GM19463 (cell line): Measurements from ENCODE around the gene TOB1.

ENCODE experiments used
- ATAC-seq: cut with Tn5 transposase; IDR thresholded peaks from one replicate; pipeline ENCODE4 v1.9.1; 2021; ENCODE audit warnings: mild to moderate bottlenecking, moderate library complexity; ENCODE audit not compliant: unreplicated experiment

TOB1 gene

DNA sequence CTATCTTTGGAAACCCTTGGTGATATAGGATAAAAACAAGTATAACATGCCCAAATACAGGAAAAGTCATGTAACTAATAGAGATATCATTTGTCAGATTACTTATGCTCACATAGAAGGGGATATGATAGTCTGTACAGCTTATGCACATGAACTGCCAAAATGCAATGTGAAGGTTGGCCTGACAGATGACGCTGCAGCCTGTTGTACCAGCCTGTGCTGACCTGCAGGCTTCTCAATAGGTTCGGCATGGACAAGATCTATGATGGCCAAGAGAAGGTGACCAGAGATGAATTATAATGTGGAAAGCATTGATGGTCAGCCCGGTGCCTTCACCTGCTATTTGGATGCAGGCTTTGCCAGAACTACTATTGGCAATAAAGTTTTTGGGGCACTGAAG is 18.1 kb downstream of the TOB1 start:
- no peak for ATAC-seq

DNA sequence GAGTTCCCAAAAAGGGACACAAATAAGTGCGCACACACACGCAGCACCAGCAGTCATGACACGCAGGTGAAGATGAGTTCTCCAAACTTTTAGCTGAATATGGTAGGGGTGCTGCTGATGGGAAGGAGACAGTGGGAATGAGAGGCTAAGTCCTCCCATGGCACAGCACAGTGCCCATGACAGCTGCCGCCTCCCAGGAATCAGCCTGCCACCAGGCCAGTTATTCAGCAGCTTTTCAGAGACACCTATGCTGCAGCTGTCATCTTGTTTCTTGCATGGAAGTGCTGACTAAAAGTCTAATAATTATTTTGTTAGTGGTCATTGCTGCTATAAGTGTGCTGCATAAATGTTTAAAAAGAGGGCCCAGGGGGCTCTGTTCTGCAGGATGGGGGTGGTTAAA is 18.6 kb downstream of the TOB1 start:
- ATAC-seq, result no peak

DNA sequence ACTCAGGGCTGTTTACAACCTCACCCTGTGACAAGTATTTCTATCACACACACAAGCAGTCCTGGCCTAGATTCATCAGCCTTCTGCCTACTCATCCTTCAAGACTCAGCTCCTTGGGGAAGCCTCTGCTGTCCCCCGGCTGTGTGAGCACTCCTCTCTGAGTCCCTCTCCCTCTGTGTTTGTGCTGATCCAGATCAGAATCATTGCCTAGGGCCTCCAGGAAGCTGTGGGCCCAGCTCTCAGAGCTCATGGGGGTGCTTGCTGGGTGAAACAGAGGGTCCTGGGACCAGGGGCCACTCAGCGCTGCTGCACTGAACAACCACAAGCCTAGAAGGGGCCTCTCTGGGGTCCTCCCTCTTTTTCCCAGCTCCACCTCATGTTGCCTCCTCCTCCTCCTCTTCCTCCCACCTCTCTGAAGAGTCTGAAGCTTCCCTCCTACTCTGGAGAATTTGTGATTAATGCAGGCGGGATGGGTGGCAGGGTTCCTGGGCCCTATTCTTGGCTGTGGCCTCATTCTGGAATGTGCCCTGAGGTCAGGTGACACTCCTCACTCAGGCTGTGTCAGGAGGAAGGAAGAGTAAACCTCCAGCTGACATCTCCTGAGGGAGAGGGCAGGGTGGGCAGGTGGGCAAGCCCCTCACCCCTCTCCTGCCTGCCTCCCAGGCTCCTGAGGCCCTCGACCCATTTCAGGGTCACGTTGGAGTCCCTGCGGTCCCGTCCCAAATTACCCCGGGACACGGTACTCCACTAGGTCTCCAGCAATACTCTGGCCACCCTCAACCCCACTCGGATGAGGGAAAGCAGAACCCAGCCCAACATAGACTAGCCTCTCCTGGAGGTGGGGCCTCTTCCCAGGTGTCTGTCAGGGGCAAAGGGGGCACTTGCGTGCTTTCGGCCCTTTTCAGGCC is 20.7 kb downstream of the TOB1 start:
- no peak for ATAC-seq

DNA sequence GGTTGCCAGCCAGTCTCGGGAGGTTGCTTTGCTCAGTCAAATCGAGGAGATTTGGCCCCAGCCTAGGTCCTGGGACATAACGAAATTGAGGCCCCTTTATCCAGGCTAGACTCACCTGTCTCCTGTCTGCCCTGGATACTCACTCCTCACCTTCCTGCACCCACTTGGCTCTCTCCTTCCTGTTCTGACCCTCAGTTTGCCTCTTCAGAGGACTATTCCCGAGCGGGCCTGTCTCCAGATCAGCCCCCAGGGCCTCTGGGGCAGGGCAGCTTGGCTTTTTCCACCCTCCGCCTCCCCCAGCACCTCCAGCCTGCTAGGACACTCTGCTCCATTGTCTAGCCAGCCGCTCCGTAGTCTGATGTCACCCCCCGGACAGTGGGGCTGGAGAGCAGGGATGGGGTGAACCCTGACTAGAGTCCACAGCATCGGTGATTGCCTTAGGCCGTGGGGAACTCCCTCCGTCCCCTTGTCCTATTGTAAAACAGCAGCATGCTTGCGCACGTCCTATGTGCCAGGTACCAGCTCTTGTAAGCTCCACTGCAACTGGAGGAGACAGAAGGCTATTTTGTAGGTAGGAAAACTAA is 21.9 kb downstream of the TOB1 start:
- ATAC-seq, result no peak

DNA sequence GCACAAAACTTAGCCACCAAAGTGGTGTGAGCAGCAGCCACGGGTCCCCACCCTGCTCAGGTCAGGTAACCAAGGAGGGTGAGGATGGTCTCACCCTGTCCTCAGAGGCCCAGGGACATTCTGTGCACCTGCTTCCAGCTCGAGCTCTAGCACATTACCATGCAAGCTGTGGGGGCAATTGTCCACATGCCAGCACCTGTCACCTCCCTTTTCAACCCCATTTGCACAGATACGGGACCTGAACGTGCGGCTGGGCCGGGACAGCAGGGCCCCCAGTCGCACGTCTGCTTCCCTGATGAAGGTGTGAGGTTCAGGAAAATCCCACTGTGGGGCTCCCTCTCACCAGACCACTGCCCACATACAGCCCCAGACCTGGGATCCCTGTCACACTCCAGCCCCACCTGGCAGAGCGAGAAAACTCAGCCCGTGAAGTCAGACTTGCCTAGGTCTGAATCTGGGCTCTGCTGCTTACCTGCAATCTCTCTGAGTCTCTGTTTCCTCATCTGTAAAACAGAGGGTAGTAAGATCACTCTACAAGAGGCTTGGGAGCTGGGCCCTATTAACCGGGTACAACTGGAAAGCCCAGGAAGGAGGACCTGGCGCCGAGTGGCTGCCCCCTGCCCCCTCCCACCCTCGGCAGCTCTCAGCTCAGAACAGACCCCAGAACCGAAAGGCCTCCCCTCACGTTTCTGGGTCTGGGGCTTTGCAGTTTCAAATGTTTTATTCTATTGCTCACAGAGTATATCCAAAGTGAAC is 22.8 kb downstream of the TOB1 start:
- ATAC-seq, result no peak

DNA sequence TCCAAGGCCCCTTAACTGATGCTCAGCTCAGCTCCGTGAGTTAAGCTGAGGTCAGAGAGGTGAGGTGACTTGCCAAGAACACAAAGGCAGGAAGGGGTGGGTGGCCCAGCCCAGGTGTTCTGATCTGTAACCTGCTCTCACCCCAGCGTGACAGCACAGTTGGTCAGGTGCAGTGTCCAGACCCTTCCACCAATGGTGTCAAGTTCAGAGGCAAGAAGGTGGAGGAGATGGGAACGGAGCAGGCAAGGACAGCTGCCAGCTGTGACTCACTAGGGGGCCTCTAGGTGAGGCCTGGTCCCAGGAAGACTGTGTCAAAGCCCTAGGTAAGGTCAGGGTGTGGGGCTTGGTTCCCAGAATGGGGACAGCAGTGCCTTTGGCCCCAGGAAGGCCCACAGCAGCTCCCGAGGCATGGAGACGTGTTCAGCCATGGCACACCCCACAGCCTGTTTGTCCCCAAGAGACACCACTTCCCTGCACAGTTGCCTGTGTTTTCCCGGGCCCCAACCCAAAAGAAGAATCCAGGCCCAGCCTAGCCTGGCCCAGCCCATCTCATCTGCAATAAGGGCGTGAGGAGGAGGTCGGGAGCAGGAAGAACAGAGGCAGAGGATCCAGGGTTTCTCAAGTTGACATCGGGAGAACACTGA is 23.5 kb downstream of the TOB1 start:
- ATAC-seq, result no peak

DNA sequence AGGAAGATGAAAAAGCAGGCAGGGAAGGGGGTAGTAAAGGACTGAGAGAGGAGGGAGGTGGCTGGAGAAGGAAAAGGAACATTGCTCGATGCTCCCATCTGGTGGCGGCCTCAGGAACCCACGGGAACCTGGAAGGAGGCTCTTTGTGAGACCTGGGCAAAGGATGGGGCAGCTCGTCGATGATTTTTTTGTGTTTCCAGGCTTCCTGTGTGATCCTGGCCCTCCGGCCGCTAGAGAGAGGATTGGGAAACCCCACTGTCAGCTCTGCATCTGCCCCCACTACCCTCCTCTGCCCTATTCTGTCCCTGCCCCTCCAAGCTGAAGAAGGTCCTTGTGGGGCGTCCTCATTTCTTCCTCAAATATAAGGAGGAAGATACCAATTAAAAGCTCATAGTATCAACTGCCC is 24.2 kb downstream of the TOB1 start:
- ATAC-seq, result no peak

DNA sequence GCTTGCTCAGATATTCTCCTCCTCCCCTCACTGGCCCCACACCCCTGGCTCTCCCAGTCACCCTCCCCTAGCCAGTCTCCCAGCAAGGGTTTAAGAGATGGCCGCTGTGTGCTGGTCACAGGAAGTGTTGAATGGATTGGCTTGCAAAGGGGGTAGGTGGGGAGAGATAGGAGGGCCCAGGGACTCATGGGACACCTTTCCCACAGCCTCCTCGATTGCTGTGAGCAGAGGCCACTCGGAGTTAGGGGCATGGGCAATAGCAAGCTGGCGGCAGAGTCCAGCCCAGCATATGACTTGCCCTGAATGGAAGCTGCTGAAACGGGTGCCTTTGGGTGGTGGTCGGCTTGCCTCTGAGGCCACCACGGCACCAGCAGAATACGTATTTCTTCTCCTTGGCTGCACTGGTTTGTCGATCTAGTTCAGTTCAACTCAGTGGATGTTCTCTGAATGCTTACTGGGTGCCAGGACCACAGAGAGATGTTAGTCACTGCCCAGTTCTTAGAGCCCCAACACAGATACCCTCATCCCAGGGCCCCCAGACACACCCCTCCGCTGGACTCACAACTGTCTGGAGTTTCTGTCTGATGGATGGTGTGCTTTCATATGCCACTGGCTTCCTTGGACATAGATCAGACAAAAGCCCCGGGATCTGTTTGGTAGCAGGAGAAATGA is 24.7 kb downstream of the TOB1 start:
- no peak for ATAC-seq

DNA sequence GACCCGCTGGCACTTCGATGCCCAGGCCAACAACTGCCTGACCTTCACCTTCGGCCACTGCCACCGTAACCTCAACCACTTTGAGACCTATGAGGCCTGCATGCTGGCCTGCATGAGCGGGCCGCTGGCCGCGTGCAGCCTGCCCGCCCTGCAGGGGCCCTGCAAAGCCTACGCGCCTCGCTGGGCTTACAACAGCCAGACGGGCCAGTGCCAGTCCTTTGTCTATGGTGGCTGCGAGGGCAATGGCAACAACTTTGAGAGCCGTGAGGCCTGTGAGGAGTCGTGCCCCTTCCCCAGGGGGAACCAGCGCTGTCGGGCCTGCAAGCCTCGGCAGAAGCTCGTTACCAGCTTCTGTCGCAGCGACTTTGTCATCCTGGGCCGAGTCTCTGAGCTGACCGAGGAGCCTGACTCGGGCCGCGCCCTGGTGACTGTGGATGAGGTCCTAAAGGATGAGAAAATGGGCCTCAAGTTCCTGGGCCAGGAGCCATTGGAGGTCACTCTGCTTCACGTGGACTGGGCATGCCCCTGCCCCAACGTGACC is 25.8 kb downstream of the TOB1 start:
- no peak for ATAC-seq

DNA sequence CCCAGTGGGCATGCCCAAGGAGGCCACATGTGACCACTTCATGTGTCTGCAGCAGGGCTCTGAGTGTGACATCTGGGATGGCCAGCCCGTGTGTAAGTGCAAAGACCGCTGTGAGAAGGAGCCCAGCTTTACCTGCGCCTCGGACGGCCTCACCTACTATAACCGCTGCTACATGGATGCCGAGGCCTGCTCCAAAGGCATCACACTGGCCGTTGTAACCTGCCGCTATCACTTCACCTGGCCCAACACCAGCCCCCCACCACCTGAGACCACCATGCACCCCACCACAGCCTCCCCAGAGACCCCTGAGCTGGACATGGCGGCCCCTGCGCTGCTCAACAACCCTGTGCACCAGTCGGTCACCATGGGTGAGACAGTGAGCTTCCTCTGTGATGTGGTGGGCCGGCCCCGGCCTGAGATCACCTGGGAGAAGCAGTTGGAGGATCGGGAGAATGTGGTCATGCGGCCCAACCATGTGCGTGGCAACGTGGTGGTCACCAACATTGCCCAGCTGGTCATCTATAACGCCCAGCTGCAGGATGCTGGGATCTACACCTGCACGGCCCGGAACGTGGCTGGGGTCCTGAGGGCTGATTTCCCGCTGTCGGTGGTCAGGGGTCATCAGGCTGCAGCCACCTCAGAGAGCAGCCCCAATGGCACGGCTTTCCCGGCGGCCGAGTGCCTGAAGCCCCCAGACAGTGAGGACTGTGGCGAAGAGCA is 26.4 kb downstream of the TOB1 start:
- ATAC-seq, result no peak

DNA sequence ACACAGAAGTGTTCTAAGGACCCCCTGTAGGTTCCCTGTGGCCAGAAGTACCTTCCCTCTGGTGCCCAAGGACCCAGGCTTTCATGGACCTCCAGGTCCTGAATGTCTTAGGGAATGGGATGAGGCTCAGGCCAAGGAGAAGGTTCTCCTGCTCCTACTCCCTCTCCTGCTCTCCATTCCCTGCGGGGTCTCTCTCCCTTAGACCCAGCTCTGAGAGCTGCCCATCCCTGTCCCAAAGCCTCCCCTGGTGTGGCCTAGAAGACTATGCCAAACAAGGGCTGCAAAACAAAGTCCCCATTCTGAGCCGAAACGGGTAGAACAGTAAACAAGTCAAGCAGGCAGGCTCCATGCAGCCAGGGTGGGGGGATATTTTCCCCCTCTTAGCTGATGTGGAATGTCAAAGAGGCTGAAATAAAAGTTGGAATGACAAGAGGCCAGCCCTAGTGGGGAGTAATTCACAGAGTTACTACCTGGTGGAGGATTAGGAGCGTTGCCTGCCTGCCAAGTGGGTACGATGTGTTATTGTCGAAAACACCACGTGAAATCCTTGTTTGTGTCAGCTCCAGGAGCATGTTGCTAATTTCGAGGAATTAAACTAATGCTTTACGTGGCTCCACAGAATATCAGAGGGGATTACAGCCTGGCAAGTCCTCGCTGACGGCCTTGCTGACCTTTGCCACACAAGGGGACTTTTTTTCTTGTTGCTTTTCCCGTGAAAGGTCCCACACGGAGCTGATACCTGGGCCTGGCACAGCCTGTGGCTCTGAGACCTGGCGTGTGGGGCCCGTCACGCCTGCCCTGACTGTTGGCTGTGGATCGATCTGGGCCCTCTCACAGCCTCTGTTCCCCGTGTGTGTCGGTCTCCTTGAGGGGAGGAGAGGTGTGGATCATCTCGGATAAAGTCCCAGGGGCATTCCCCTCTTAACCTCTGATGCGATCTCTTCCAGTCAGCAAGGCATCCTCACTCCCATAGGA is 27.9 kb downstream of the TOB1 start:
- ATAC-seq, result no peak

DNA sequence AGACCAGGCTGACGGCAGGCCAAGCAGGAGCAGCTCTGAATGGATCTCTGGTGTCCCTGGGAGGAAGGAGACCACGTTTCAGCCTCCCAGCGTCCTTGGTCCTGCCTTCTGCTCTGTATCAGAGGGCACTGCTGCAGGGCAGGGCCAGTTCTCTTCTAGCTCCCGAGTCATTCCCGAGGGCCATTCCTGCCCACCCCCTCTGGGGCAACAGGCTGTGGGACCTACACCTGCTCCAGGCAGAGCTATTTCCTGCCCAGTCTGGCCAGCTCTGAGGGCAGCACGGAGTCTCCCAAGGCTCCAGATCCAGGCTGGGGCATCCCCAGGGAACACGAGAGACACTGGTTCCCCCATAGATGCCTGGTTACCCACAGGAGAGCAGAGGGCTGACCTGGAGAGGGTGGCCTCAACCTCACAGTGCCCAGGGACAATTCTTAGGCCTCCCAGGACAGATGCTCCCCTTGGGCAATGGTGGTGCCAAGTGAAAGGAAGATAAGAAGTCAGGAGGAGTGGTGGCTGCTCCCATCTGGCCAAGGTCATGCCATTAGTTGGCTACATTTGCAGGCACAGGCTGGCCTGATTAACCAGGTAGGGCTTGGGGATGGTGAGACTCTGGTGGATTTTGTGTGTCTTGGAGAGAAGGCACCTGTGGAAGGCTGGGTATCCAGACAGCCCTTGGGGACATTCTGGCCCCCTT is 28.7 kb downstream of the TOB1 start:
- ATAC-seq, result no peak

DNA sequence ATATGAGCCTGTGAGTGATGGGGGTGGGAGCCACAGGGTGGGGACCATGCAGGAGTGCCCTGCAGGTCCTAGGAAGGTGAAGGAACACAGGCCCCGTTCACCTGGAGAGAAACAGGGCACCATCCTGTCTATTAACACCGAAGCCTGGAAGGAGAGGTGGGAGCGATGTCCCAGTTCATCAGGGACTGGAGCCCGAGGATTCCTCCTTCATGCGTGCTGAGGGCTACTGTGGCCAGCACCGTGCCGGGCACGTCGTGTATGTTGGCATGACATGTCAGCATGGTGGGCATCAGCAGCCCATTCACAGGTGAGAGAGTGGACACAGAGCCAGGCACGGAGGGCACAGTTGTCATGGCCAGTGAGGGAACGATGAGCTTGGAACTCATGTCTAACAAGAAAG is 29.3 kb downstream of the TOB1 start:
- ATAC-seq, result no peak

DNA sequence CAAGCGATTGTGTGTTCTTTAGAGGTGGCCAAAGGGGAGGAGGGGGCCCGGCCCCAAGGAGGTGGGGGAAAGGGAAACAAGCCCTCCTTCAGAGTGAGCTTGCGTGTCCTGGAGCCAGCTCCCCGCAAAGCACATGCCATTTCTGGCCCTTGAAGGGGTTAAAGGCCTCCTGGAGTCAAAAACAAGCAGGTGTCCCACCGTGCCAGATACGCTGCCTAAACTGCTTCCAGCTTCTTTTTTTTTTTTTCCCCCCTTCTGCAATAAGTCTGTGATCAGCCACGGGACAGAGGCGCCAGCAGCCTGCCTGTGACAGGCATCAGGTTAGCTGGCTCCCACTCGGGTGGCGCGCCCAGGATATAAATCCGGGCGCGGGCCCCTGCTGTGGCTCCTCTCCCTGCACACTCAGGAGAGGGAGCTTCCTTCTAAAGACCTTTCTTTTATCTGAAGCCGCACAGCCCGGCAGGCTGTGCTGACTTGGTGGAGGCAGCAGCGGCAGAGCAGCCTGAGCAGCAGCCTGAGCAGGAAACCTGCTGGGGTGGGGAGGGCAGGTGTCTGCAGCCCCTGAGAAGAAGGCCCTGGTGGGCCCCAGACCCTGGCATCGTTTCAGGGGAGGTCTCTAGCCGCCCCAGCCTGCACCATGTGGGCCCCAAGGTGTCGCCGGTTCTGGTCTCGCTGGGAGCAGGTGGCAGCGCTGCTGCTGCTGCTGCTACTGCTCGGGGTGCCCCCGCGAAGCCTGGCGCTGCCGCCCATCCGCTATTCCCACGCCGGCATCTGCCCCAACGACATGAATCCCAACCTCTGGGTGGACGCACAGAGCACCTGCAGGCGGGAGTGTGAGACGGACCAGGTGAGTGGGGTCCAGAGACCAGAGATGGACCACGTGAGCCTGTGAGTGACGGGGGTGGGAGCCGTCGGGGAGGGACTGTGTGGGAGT is 30.6 kb downstream of the TOB1 start, which contains the start of gene WFIKKN2:
Gene WFIKKN2 (plus strand): TSS at position 286 of the 934 bp plus-strand sequence. CDS start 352 bp downstream, at position 638.
- ATAC-seq, result no peak

DNA sequence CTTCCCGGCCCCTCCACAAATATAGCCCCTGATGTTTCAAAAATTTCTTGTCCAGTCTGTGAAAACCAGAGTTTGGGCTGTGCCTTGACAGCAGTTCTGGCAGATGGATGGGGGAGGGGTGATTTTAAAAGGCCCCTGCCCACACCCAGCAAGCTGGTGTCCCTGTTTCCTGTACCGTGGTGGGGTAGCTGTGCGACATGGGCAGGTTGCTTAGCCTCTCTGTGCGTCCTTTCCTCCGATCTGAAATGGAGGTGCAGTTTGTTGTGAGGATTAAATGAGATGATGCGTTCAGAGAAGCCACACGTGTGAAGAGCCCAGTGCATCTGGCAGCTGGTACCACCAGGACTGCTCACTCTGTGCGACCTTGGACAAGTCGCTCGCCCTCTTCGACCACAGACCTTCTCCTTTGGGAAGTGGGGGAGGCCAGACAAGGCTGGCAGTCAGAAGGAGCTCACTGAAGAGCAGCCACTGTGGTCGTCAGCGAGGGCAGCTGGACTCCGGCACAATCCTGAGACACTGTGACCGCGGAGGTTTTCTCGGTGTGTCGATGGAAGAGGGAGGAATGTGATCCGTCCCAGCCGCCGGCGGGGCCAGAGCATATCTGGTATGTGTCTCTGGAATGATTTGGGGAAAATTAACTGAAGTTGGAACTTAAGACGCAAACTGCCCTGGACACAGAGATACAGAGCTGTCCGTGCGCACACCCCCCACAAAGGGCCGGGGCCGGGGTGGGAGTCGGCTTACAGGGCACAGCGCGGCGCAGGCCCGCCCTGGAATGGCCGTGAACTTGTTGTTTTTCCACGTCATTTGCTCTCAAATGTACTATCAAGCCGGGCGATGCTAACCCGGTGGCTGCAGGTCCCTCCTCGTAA is 31.5 kb downstream of the TOB1 start:
- no peak for ATAC-seq
